Keratinocyte (primary cell): ENCODE measurements around the gene NPHP3. TPM values are rescaled to one million over a fixed set of nuclear protein-coding genes. Genes with fewer than 3 reads are reported as not detected.

ENCODE experiments used
- DNase-seq: peaks from one replicate; pipeline ENCODE4 v3.0.0-alpha.2; 2011; ENCODE audit warnings: low read depth, missing footprints, low spot score
- FAIRE-seq: peaks from 2 replicates; lab custom pipeline; 2011; peaks lifted over from hg19 to GRCh38; lab: Jason Lieb, UNC
- H2AFZ ChIP-seq: 2 replicates; pipeline ENCODE4 v1.6.0; 2012; ENCODE audit warnings: low read length, control low read depth, inconsistent platforms; ENCODE audit not compliant: control insufficient read depth
- H3K27ac ChIP-seq: 2 replicates; pipeline ENCODE4 v1.5.1; 2011; ENCODE audit warnings: low read length; ENCODE audit not compliant: control insufficient read depth, insufficient read depth
- H3K27me3 ChIP-seq: 3 replicates; pipeline ENCODE4 v1.6.0; 2011; ENCODE audit warnings: low read length; ENCODE audit not compliant: control insufficient read depth, insufficient read depth; ENCODE audit errors: extremely low read depth
- H3K36me3 ChIP-seq, 2 experiments: 2 replicates in 1 of 2; 3 replicates in 1 of 2; pipeline ENCODE4 v1.5.1; 2011; ENCODE audit warnings: low read length in 2 of 2, mild to moderate bottlenecking in 1 of 2; ENCODE audit not compliant: control insufficient read depth in 2 of 2, insufficient read depth in 2 of 2; ENCODE audit errors: extremely low read depth in 1 of 2
- H3K4me1 ChIP-seq: 3 replicates; pipeline ENCODE4 v1.5.1; 2011; ENCODE audit warnings: low read length; ENCODE audit not compliant: control insufficient read depth, insufficient read depth; ENCODE audit errors: extremely low read depth
- H3K4me2 ChIP-seq: 3 replicates; pipeline ENCODE4 v1.6.0; 2011; ENCODE audit warnings: low read depth, low read length; ENCODE audit not compliant: control insufficient read depth, insufficient read depth; ENCODE audit errors: extremely low read depth
- H3K4me3 ChIP-seq, 3 experiments: fragments of 200-600 bp in 1 of 3; sonication (generic) in 1 of 3; 2 replicates in 2 of 3; 3 replicates in 1 of 3; pipeline ENCODE4 v1.5.1; 2011 to 2016; ENCODE audit warnings: low read length in 3 of 3, mild to moderate bottlenecking in 3 of 3, control low read depth in 2 of 3, inconsistent platforms in 1 of 3, low read depth in 1 of 3, mixed read lengths in 1 of 3, mixed run types in 1 of 3, moderate library complexity in 1 of 3; ENCODE audit not compliant: control insufficient read depth in 2 of 3, insufficient read depth in 2 of 3; ENCODE audit errors: extremely low read depth in 1 of 3
- H3K79me2 ChIP-seq: 2 replicates; pipeline ENCODE4 v1.6.0; 2012; ENCODE audit warnings: low read length; ENCODE audit not compliant: control insufficient read depth, insufficient read depth
- H3K9ac ChIP-seq: 3 replicates; pipeline ENCODE4 v1.6.0; 2011; ENCODE audit warnings: low read length; ENCODE audit not compliant: control insufficient read depth, insufficient read depth; ENCODE audit errors: extremely low read depth
- H3K9me1 ChIP-seq: 3 replicates; pipeline ENCODE4 v1.6.0; 2011; ENCODE audit warnings: low read length; ENCODE audit not compliant: control insufficient read depth, insufficient read depth; ENCODE audit errors: extremely low read depth
- H3K9me3 ChIP-seq: 2 replicates; pipeline ENCODE4 v1.5.1; 2012; ENCODE audit warnings: low read depth, low read length; ENCODE audit not compliant: control insufficient read depth
- H4K20me1 ChIP-seq: 3 replicates; pipeline ENCODE4 v1.6.0; 2011; ENCODE audit warnings: low read length; ENCODE audit not compliant: control insufficient read depth, insufficient read depth; ENCODE audit errors: extremely low read depth
- EZH2 ChIP-seq: IDR thresholded peaks from one replicate; pipeline ENCODE4 v1.6.1; 2012; ENCODE audit warnings: inconsistent platforms, mild to moderate bottlenecking, low read length, moderate library complexity
- dilution Hi-C: fragments of 300-500 bp; cut with MboI; formaldehyde crosslinking; loops from one replicate; pipeline ENCODE4 v1.7.0; 2020; ENCODE audit warnings: low sequenced_read_pairs; ENCODE audit not compliant: extremely low pct_ligation_motif_present
- polyA plus RNA-seq, 5 experiments: library from polyadenylated mRNA; depleted of rRNA in 3 of 5; stranded (reverse) in 3 of 5; stranded (forward) in 1 of 5; unstranded in 1 of 5; fragments of >200 nt; gene quantifications; 1 replicate in 1 of 5; 2 replicates in 3 of 5; 3 replicates in 1 of 5; pipeline versions ENCODE4 v1.2.1 to v1.2.3, GENCODE V29; 2011 to 2012; ENCODE audit warnings: missing spikeins in 2 of 5, low read depth in 1 of 5, low replicate concordance in 1 of 5
- TF ChIP-seq, protein P1 (sequence below), 3 experiments: IDR thresholded peaks in 1 of 3; conservative IDR thresholded peaks in 1 of 3; optimal IDR thresholded peaks in 1 of 3; 2 replicates in 2 of 3; 3 replicates in 1 of 3; pipeline versions ENCODE3 to v1.5.1; 2011; ENCODE audit warnings: low read length in 3 of 3, mild to moderate bottlenecking in 3 of 3, moderate library complexity in 2 of 3, control low read depth in 1 of 3, inconsistent platforms in 1 of 3; ENCODE audit not compliant: insufficient read depth in 2 of 3; ENCODE audit errors: extremely low read depth in 1 of 3

NPHP3 gene
- polyA plus RNA-seq, 1 donor (not counting 4 experiments of a cell fraction or from before 2014, with no cell fraction given), result 22.4 TPM

DNA sequence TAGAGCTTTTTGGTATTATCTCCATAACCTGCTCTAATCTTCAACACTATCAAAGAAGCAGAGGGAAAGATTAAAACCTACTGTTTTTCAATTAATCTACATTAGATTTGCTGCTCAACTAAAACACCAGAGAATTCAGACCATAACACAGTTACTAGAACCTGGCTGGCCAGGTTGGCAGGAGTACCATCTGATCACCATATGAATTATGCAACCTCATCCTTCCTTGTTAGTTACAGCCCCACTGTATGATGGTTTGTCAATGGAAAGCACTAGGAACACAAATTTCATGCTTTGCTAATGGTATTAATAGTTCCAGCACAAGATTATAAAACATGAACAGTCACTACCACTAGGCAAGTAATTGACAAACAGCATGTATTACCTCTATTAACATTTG is 5.8 kb downstream of the NPHP3 start:
- FAIRE-seq (no peak), DNase-seq (no peak)
- Histone ChIP-seq H3K4me2 (no peak overlapping the region), H3K4me1 (peaks cover 13% of the 10 kb centered on the region), H3K36me3 (peaks cover 0 to 10% of the 10 kb centered on the region in 2 experiments), H3K27ac (no peak overlapping the region), H3K9me3 (no peaks in the 10 kb centered on the region), H3K79me2 (peaks cover 12% of the 10 kb centered on the region), H3K9me1 (no peaks in the 10 kb centered on the region), H3K4me3 (no peak overlapping the region), H3K27me3 (no peaks in the 10 kb centered on the region), H3K9ac (no peak overlapping the region), H4K20me1 (no peaks in the 10 kb centered on the region), H2AFZ (no peak overlapping the region)
- TF ChIP-seq EZH2, result no peak
- TF ChIP-seq, protein P1, sequence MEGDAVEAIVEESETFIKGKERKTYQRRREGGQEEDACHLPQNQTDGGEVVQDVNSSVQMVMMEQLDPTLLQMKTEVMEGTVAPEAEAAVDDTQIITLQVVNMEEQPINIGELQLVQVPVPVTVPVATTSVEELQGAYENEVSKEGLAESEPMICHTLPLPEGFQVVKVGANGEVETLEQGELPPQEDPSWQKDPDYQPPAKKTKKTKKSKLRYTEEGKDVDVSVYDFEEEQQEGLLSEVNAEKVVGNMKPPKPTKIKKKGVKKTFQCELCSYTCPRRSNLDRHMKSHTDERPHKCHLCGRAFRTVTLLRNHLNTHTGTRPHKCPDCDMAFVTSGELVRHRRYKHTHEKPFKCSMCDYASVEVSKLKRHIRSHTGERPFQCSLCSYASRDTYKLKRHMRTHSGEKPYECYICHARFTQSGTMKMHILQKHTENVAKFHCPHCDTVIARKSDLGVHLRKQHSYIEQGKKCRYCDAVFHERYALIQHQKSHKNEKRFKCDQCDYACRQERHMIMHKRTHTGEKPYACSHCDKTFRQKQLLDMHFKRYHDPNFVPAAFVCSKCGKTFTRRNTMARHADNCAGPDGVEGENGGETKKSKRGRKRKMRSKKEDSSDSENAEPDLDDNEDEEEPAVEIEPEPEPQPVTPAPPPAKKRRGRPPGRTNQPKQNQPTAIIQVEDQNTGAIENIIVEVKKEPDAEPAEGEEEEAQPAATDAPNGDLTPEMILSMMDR (optimal IDR thresholded peaks at IDR 0.05 in 1 of 3, IDR thresholded peaks at IDR 0.05 in 1 of 3, conservative IDR thresholded peaks at IDR 0.05 in 1 of 3; ENCODE audit: extremely low read depth in 1 of 3, insufficient read depth in 2 of 3, low read length in 3 of 3), result no peak
- dilution Hi-C loops, result no loop called here

DNA sequence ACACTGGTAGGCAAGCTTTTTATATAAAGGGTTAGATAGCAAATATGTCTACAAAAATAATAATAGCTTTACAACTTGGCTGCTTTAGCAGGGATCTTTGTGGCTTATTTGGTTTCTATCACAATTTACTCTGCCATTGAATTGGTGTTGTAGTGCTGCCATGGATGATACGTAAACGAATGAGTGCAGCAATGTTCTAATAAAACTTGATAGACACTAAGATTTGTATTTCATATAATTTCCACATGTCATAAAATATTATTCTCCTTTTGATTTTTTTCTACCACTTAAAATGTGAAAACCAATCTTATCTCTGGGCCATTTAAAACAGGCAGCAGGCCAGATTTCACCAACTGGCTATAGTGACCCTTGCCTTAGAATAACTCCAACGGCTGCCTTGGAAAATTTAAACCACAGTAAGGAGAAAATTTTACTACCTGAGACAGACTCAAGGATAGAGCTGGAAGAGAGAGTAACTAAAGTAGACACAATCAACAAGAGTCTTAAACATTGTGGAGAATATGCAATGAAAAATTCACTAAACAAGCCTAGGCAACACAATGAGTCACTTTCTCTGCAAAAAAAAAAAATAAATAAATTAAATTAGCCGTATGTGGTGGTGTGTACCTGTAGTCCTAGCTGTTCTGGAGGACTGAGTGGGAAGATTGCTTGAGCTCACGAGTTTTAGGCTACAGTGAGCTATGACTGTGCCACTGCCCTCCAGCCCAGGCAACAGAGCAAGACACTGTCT is 8.1 kb downstream of the NPHP3 start:
- DNase-seq (no peak), FAIRE-seq (no peak)
- Histone ChIP-seq H3K4me1 (no peaks in the 10 kb centered on the region), H3K9ac (no peak overlapping the region), H3K4me2 (no peak overlapping the region), H3K27me3 (no peaks in the 10 kb centered on the region), H4K20me1 (no peaks in the 10 kb centered on the region), H3K4me3 (no peak overlapping the region), H3K27ac (no peak overlapping the region), H3K9me3 (no peaks in the 10 kb centered on the region), H2AFZ (no peak overlapping the region), H3K79me2 (no peaks in the 10 kb centered on the region), H3K9me1 (no peaks in the 10 kb centered on the region), H3K36me3 (peaks cover 6 to 19% of the 10 kb centered on the region in 2 experiments)
- dilution Hi-C loops, result no loop called here
- TF ChIP-seq, protein P1 (optimal IDR thresholded peaks at IDR 0.05 in 1 of 3, IDR thresholded peaks at IDR 0.05 in 1 of 3, conservative IDR thresholded peaks at IDR 0.05 in 1 of 3; ENCODE audit: extremely low read depth in 1 of 3, insufficient read depth in 2 of 3, low read length in 3 of 3), result no peak
- TF ChIP-seq EZH2, result no peak
